Activated naive CD8-positive, alpha-beta T cell treated with anti-CD3 and anti-CD28 coated beads, Interleukin-2, amount 10 ng/mL, durations not matched to agents 7 days and 5 days (primary cell): ENCODE measurements around the gene PDE3B. TPM values are rescaled to one million over a fixed set of nuclear protein-coding genes. Genes with fewer than 3 reads are reported as not detected.

Experiments used
- total RNA-seq, 2 experiments: library from RNA; stranded (reverse); gene quantifications; one replicate each; pipeline ENCODE4 v1.2.3, GENCODE V29; 2021

PDE3B gene
- total RNA-seq, 2 experiments from 2014 or later = 117 to 125 TPM

Other genes with a start within 250 kb of the PDE3B start
- 10 to 100 TPM; 80.1 to 91.2 TPM for gene COPB1, start 144.0 kb upstream of the PDE3B start, total RNA-seq
- gene PSMA1, start 123.4 kb upstream of the PDE3B start, total RNA-seq = 100 to 1,000 TPM; 181 to 189 TPM
- gene CYP2R1, start 248.4 kb downstream of the PDE3B start, total RNA-seq = 10 to 100 TPM; 16.3 to 18.0 TPM